Right cardiac atrium (tissue), 5 donors: ENCODE data around the gene MYL10. TPM values are rescaled to one million over a fixed set of nuclear protein-coding genes. Genes with fewer than 3 reads are reported as not detected.
"Not testable (repeated sequence)": the region's sequence is repeated elsewhere in the genome, so short reads cannot be mapped to it uniquely, and the experiment has no call there.

ENCODE experiments used
- ATAC-seq, 2 donors: fragments of 200-7000 bp; cut with Tn5 transposase; one replicate each; pipeline versions ENCODE4 v1.8.0 to v1.9.1; 2020; ENCODE audit warnings: moderate library complexity in 2 of 2, mild to moderate bottlenecking in 1 of 2
- DNase-seq, 3 donors: peaks; one replicate each; pipeline ENCODE4 v3.0.0-alpha.2; 2020
- H3K27ac ChIP-seq: one replicate; pipeline ENCODE4 v1.5.1; 2013; ENCODE audit warnings: mild to moderate bottlenecking, low read length, control low read depth, moderate library complexity
- H3K27me3 ChIP-seq: one replicate; pipeline ENCODE4 v1.6.1; 2013; ENCODE audit not compliant: control insufficient read depth, insufficient read depth
- H3K4me1 ChIP-seq: one replicate; pipeline ENCODE4 v1.6.1; 2013; ENCODE audit warnings: low read length; ENCODE audit not compliant: control insufficient read depth, insufficient read depth
- H3K4me3 ChIP-seq: one replicate; pipeline ENCODE4 v1.5.1; 2013; ENCODE audit warnings: low read length, control low read depth
- H3K9me3 ChIP-seq: one replicate; pipeline ENCODE4 v1.6.1; 2013; ENCODE audit warnings: low read length; ENCODE audit not compliant: control insufficient read depth
- WGBS: extraction: QIAGEN DNeasy Blood & Tissue Kit; methylation state at CpG from one replicate; pipeline ENCODE4 v1.1.7; 2013; 5-methylcytosine and 5-hydroxymethylcytosine counted together
- intact Hi-C, 4 donors: fragments of 100-400 bp; cut with DNase I; formaldehyde crosslinking; loops; one replicate each; pipeline versions ENCODE4 v1.11.0 to v1.14.0; 2022 to 2023
- polyA plus RNA-seq: library from polyadenylated mRNA; stranded (reverse); fragments of 200-250 nt; gene quantifications from one replicate; pipeline ENCODE4 v1.2.3, GENCODE V29; 2013
- total RNA-seq, 4 donors: library from RNA; stranded (reverse); fragmentation: NEBNext Ultra II Directional; extraction: Animal tissue kit (Norgen Biotek cat#: 25700); gene quantifications; one replicate each; pipeline ENCODE4 v1.2.1, GENCODE V29; 2021
- donor health status: healthy with polysubstance abuse.
- donor health status: DM: no; HTN: yes; CAD: no.
- donor health status: DM: no; HTN: no; CAD: no.
- donor health status: DM: no; HTN: yes; CAD: no; lungs with severe emphysema.
- donor health status: DM: yes; HTN: yes; CAD: no.

Gene MYL10
- total and polyA plus RNA-seq, 5 donors, result not detected

- ATAC-seq (no peak), DNase-seq (no peak)
- no peak overlapping the region for H3K4me3 ChIP-seq
- 47% methylated on average over 8 of the region's 8 CpGs for WGBS
- intact Hi-C loops, result no loop called here
- H3K9me3 ChIP-seq, result no peaks in the 10 kb centered on the region
- H3K27me3 ChIP-seq, result no peaks in the 10 kb centered on the region
- H3K4me1 ChIP-seq, result no peaks in the 10 kb centered on the region
- no peak overlapping the region for H3K27ac ChIP-seq
These were observed 21.5 kb upstream of the MYL10 start for GRCh38 chr7:101650579-101651081.

GRCh38 chr7:101647876-101648275 lies 18.8 kb upstream of the MYL10 start:
- intact Hi-C loops, DNase-seq, ATAC-seq, H3K4me3 ChIP-seq, H3K4me1 ChIP-seq, H3K27me3 ChIP-seq, H3K27ac ChIP-seq, H3K9me3 ChIP-seq: not testable (repeated sequence)
- 90% methylated on average over 12 of the region's 12 CpGs for WGBS

DNA sequence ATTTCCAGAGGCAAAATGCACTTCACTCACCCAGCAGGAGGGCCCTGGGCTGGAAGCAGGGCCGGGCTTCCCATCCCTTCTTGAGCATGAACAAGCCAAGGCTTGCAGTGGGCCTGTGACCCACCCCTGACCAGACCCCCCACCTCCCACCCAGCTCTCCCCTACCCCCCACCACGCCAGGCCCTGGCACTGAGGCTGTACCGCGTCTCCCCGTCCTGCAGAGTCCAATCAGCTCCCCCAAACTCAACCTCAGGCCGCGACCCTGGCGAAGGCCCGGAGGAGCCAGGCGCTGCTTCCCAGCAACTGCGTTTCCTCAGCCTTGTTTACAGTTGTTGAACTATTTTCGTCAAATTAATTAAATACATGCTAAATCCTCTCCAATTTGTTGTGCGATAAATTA lies 16.9 kb upstream of the MYL10 start:
- intact Hi-C loops, result no loop called here
- H3K4me3 ChIP-seq, result no peak overlapping the region
- H3K27ac ChIP-seq, result no peak overlapping the region
- ATAC-seq (no peak), DNase-seq (no peak)
- WGBS, result 91% methylated on average over 13 of the region's 13 CpGs
- H3K4me1 ChIP-seq, result no peaks in the 10 kb centered on the region
- no peaks in the 10 kb centered on the region for H3K9me3 ChIP-seq
- H3K27me3 ChIP-seq, result no peaks in the 10 kb centered on the region

GRCh38 chr7:101644879-101645278 lies 15.8 kb upstream of the MYL10 start:
- ATAC-seq, result no peak
- no peak overlapping the region for H3K27ac ChIP-seq
- no peaks in the 10 kb centered on the region for H3K9me3 ChIP-seq
- no peaks in the 10 kb centered on the region for H3K4me1 ChIP-seq
- 37% methylated on average over 18 of the region's 18 CpGs for WGBS
- intact Hi-C loops, result no loop called here
- no peak for DNase-seq
- H3K4me3 ChIP-seq, result no peak overlapping the region
- no peaks in the 10 kb centered on the region for H3K27me3 ChIP-seq

GRCh38 chr7:101639127-101639526 lies 10.0 kb upstream of the MYL10 start:
- intact Hi-C loops, H3K9me3 ChIP-seq, H3K27ac ChIP-seq, ATAC-seq, H3K4me3 ChIP-seq, H3K27me3 ChIP-seq, DNase-seq, H3K4me1 ChIP-seq: not testable (repeated sequence)
- WGBS, result 97% methylated on average over 4 of the region's 4 CpGs

GRCh38 chr7:101636822-101637623 lies 7.9 kb upstream of the MYL10 start:
- Histone ChIP-seq H3K4me3 (no peak overlapping the region), H3K27ac (no peak overlapping the region), H3K9me3 (no peaks in the 10 kb centered on the region), H3K4me1 (peaks cover 1% of the 10 kb centered on the region), H3K27me3 (no peaks in the 10 kb centered on the region)
- ATAC-seq (peak in 1 of 2 donors; percentile 16), DNase-seq (peak in 1 of 3 donors; percentile 4)
- 70% methylated on average over 9 of the region's 9 CpGs for WGBS
- intact Hi-C loops, result no loop called here

DNA sequence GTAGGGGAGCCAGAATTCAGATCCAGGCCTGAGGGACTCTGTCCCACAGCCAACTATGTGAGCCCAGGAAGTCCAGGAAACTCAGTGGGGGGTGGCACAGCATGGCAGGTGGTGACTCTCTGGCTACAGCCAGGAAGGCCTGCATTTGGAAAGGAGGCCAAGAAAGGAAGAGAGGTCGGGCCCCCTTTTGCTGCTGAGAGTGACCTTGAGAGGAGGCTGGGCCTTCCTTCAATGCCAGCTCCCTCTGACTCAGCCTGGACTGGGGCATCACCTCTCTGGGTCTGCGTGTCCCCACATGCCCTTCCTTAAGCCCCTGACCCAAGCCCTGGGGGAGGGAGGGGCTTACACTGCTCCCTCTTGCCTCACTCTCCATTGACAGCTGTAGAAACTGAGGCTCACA lies 6.4 kb upstream of the MYL10 start:
- Histone ChIP-seq H3K4me3 (no peak overlapping the region), H3K9me3 (no peaks in the 10 kb centered on the region), H3K27ac (no peak overlapping the region), H3K4me1 (peaks cover 1% of the 10 kb centered on the region), H3K27me3 (no peaks in the 10 kb centered on the region)
- 84% methylated on average over 2 of the region's 2 CpGs for WGBS
- DNase-seq, result peak in 2 of 3 donors; percentile 9 to 16
- intact Hi-C loops, result no loop called here
- ATAC-seq, result no peak

GRCh38 chr7:101634196-101634717 lies 5.2 kb upstream of the MYL10 start:
- 88% methylated on average over 11 of the region's 11 CpGs for WGBS
- H3K9me3 ChIP-seq, result no peaks in the 10 kb centered on the region
- DNase-seq (no peak), ATAC-seq (no peak)
- H3K4me3 ChIP-seq, result no peak overlapping the region
- H3K4me1 ChIP-seq, result peaks cover 1% of the 10 kb centered on the region
- no peak overlapping the region for H3K27ac ChIP-seq
- intact Hi-C loops, result no loop called here
- H3K27me3 ChIP-seq, result no peaks in the 10 kb centered on the region

GRCh38 chr7:101633511-101633910 lies 4.4 kb upstream of the MYL10 start:
- Histone ChIP-seq H3K4me1 (peaks cover 1% of the 10 kb centered on the region), H3K27me3 (no peaks in the 10 kb centered on the region), H3K9me3 (no peaks in the 10 kb centered on the region), H3K4me3 (no peak overlapping the region), H3K27ac (no peak overlapping the region)
- DNase-seq (peak in 1 of 3 donors; percentile 13), ATAC-seq (peak; percentile 28 to 60)
- intact Hi-C loops, result no loop called here
- 79% methylated on average over 6 of the region's 6 CpGs for WGBS

- 90% methylated on average over 7 of the region's 7 CpGs for WGBS
- no peaks in the 10 kb centered on the region for H3K27me3 ChIP-seq
- intact Hi-C loops, result no loop called here
- H3K4me3 ChIP-seq, result no peak overlapping the region
- DNase-seq (no peak), ATAC-seq (no peak)
- peaks cover 1% of the 10 kb centered on the region for H3K4me1 ChIP-seq
- H3K27ac ChIP-seq, result no peak overlapping the region
- no peaks in the 10 kb centered on the region for H3K9me3 ChIP-seq
These were observed 3.5 kb upstream of the MYL10 start for GRCh38 chr7:101632641-101633040.

DNA sequence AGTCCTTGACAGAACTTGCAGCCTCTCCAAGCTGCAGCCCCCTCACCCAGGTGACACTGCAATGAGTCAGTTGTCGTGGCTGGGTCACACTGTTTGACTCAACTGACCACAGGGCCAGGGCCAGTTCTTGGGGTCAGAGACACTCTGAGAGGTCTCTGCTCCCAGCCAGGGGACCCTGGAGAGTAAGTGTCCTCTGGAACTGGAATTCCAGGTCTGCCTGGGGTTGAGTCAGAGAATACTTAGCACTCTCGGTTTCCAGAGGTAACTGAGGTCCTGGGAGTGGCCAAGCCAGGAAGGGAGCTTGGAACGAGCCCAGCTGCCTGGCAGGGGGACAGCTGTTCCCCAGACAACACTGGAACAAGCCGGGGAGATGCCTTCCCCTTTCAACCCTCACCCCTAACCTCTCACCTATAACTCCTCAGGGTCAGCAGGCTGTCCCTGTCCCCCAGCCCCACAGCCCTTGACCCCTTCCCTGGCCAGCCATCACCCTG lies 2.2 kb upstream of the MYL10 start:
- H3K27me3 ChIP-seq, result no peaks in the 10 kb centered on the region
- intact Hi-C loops, result no loop called here
- peak in 2 of 3 donors; percentile 75 to 78 for DNase-seq
- H3K4me1 ChIP-seq, result peaks cover 1% of the 10 kb centered on the region
- 37% methylated on average over 4 of the region's 4 CpGs for WGBS
- no peak overlapping the region for H3K4me3 ChIP-seq
- H3K9me3 ChIP-seq, result no peaks in the 10 kb centered on the region
- peak; percentile 38 to 70 for ATAC-seq
- no peak overlapping the region for H3K27ac ChIP-seq
